Measurements from ENCODE around the gene PTTG2.

DNA sequence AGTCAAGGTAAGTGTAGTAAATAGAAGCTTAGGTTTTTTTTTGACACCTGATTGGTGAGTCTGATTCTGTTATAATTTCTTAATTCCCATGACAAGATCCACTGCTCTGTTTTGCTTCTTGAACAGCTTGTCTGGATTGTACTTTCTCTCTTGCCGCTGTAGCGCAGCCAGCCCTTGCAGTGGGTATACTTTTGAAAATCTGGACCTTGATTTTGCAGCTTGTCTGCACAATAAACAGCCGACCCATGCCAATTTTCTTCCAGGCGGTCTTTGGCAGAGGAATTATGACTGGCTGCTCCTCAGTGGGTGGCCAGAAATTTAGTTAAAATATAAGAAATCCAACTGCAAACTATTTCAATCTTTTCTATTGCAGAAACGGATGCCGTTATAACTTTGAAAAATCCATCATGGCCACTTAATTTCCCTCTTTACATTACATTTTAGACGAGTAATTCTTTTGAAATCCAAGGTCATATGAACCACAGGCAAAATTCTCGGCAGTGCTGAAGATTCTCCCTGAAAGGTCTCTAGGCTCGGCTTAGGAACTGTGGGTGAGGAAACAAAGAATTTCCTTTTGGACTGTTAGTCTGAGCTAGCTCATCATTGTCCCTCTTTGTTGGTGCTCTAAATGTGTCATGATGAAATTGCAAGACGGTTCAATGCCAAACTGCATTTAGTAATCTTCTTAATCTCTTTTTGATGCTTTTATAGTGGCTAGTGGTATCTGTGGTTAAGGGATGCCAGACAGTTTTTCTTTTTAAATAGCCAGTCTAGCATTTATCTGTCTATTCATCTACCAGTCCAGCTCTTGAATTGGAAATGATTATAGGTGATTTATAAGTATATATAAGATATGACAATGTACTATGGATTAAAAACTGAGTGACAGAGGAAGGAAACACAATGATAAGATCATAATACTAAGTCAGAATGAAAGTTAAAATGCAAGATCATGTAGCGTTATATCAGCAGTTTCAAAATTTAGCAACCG is 31.5 kb upstream of the PTTG2 start:
- TF ChIP-seq POLR2AphosphoS5 (IDR thresholded peaks at IDR 0.05): no peak
- TF ChIP-seq, protein P1, sequence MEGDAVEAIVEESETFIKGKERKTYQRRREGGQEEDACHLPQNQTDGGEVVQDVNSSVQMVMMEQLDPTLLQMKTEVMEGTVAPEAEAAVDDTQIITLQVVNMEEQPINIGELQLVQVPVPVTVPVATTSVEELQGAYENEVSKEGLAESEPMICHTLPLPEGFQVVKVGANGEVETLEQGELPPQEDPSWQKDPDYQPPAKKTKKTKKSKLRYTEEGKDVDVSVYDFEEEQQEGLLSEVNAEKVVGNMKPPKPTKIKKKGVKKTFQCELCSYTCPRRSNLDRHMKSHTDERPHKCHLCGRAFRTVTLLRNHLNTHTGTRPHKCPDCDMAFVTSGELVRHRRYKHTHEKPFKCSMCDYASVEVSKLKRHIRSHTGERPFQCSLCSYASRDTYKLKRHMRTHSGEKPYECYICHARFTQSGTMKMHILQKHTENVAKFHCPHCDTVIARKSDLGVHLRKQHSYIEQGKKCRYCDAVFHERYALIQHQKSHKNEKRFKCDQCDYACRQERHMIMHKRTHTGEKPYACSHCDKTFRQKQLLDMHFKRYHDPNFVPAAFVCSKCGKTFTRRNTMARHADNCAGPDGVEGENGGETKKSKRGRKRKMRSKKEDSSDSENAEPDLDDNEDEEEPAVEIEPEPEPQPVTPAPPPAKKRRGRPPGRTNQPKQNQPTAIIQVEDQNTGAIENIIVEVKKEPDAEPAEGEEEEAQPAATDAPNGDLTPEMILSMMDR (IDR thresholded peaks at IDR 0.05): no peak
- no peak for TF ChIP-seq POLR2A (IDR thresholded peaks at IDR 0.05)
- TF ChIP-seq EP300 (IDR thresholded peaks at IDR 0.05): no peak

Measured in upper lobe of left lung (tissue), 4 donors.